NCI-H460 (cell line): ENCODE results near the gene CEPT1. TPM values are rescaled to one million over a fixed set of nuclear protein-coding genes. Genes with fewer than 3 reads are reported as not detected.
"Not testable (repeated sequence)": the region's sequence is repeated elsewhere in the genome, so short reads cannot be mapped to it uniquely, and the experiment has no call there.

Source experiments
- DNase-seq: peaks from one replicate; pipeline ENCODE4 v3.0.0-alpha.2; 2016; ENCODE audit warnings: low read depth; ENCODE audit errors: extremely low read depth
- polyA plus RNA-seq: library from polyadenylated mRNA; depleted of rRNA; stranded (reverse); fragments of >200 nt; gene quantifications from 2 replicates; pipeline ENCODE4 v1.2.3, GENCODE V29; 2014; cell fraction: nucleus; rRNA removed
- total RNA-seq: library from RNA; depleted of rRNA; stranded (reverse); fragments of >200 nt; shearing (Covaris generic); gene quantifications from 2 replicates; pipeline ENCODE4 v1.2.3, GENCODE V29; 2014; rRNA removed

Gene CEPT1
- 29.7 and 31.8 TPM in 2 replicates for total RNA-seq
- polyA plus RNA-seq, result 25.2 and 31.1 TPM in 2 replicates

- peak; percentile 83 for DNase-seq
These were observed at the start of gene CEPT1, which contains the start of gene DRAM2 for GRCh38 chr1:111139956-111140679. TSS of gene CEPT1 (plus strand) at chr1:111140223. CDS start at chr1:111147715, 7,492 bp downstream. TSS of gene DRAM2 (minus strand) at chr1:111140093. CDS start at chr1:111131554, 8,539 bp downstream.

- not testable (repeated sequence) for DNase-seq
These were observed 44.6 kb upstream of the CEPT1 start for GRCh38 chr1:111095421-111095820.

GRCh38 chr1:111097356-111098099, 42.5 kb upstream of the CEPT1 start:
- no peak for DNase-seq

- no peak for DNase-seq
These were observed 40.7 kb upstream of the CEPT1 start for GRCh38 chr1:111099289-111099688.

- no peak for DNase-seq
These were observed 38.0 kb upstream of the CEPT1 start for GRCh38 chr1:111101854-111102642.

GRCh38 chr1:111104981-111105380, 35.0 kb upstream of the CEPT1 start:
- no peak for DNase-seq

- DNase-seq, result no peak
These were observed 29.7 kb upstream of the CEPT1 start for GRCh38 chr1:111110197-111110899.

- no peak for DNase-seq
These were observed 23.5 kb upstream of the CEPT1 start for GRCh38 chr1:111116496-111116895.

- DNase-seq, result no peak
These were observed 13.7 kb upstream of the CEPT1 start for GRCh38 chr1:111126354-111126753.

GRCh38 chr1:111127923-111128643, 11.9 kb upstream of the CEPT1 start:
- DNase-seq, result no peak

GRCh38 chr1:111129376-111129775, 10.6 kb upstream of the CEPT1 start:
- DNase-seq, result no peak

GRCh38 chr1:111131693-111132092, 8.3 kb upstream of the CEPT1 start:
- no peak for DNase-seq

- no peak for DNase-seq
These were observed 6.2 kb upstream of the CEPT1 start for GRCh38 chr1:111133866-111134265.

- DNase-seq, result peak; percentile 33
These were observed 583 bp upstream of the CEPT1 start for GRCh38 chr1:111139324-111139955.

- peak; percentile 20 for DNase-seq
These were observed 601 bp downstream of the CEPT1 start for GRCh38 chr1:111140680-111140967.

- no peak for DNase-seq
These were observed 1.5 kb downstream of the CEPT1 start for GRCh38 chr1:111141245-111142220.

- no peak for DNase-seq
These were observed 2.4 kb downstream of the CEPT1 start for GRCh38 chr1:111142356-111142975.

- DNase-seq, result no peak
These were observed 5.5 kb downstream of the CEPT1 start for GRCh38 chr1:111145542-111145941.
